GM21825 (cell line): ENCODE results near the gene CRIP3.

Experiments
- ATAC-seq: cut with Tn5 transposase; IDR thresholded peaks from one replicate; pipeline ENCODE4 v1.9.1; 2021; ENCODE audit warnings: mild to moderate bottlenecking, moderate library complexity; ENCODE audit not compliant: unreplicated experiment

Gene CRIP3

GRCh38 chr6:43258180-43258579 lies 50.4 kb downstream of the CRIP3 start:
- ATAC-seq, result no peak

GRCh38 chr6:43257367-43258145 lies 51.1 kb downstream of the CRIP3 start:
- ATAC-seq, result no peak

- no peak for ATAC-seq
Measured at GRCh38 chr6:43256670-43257366, 51.8 kb downstream of the CRIP3 start.
